ENCODE results near the gene SPRED2.

SPRED2 gene

GRCh38 chr2:65404988-65405697 lies 27.3 kb downstream of the SPRED2 start:
- TF ChIP-seq CTCF (IDR thresholded peaks at IDR 0.05; ENCODE audit: low read depth, low read length, missing control alignments), result no peak

GRCh38 chr2:65403529-65403915 lies 28.9 kb downstream of the SPRED2 start:
- no peak for DNase-seq (ENCODE audit: low read depth)
- no peak for TF ChIP-seq CTCF (IDR thresholded peaks at IDR 0.05; ENCODE audit: low read depth, low read length, missing control alignments)
- no peak overlapping the region for H3K4me3 ChIP-seq (ENCODE audit: low read depth, low read length)

More at GRCh38 chr2:65404988-65405697, 27.3 kb downstream of the SPRED2 start:
- H3K4me3 ChIP-seq (ENCODE audit: low read depth, low read length), result no peak overlapping the region
- no peak for DNase-seq (ENCODE audit: low read depth)

- no peak overlapping the region for H3K4me3 ChIP-seq (ENCODE audit: low read depth, low read length)
- no peak for DNase-seq (ENCODE audit: low read depth)
Measured at GRCh38 chr2:65402780-65403528, 29.4 kb downstream of the SPRED2 start.

GRCh38 chr2:65402323-65402722 lies 30.1 kb downstream of the SPRED2 start:
- no peak for DNase-seq (ENCODE audit: low read depth)
- TF ChIP-seq CTCF (IDR thresholded peaks at IDR 0.05; ENCODE audit: low read depth, low read length, missing control alignments), result no peak
- H3K4me3 ChIP-seq (ENCODE audit: low read depth, low read length), result no peak overlapping the region

More at GRCh38 chr2:65402780-65403528, 29.4 kb downstream of the SPRED2 start:
- no peak for TF ChIP-seq CTCF (IDR thresholded peaks at IDR 0.05; ENCODE audit: low read depth, low read length, missing control alignments)

GRCh38 chr2:65397122-65397521 lies 35.3 kb downstream of the SPRED2 start:
- DNase-seq (ENCODE audit: low read depth), result no peak
- no peak overlapping the region for H3K4me3 ChIP-seq (ENCODE audit: low read depth, low read length)
- no peak for TF ChIP-seq CTCF (IDR thresholded peaks at IDR 0.05; ENCODE audit: low read depth, low read length, missing control alignments)

GRCh38 chr2:65396348-65397026 lies 35.9 kb downstream of the SPRED2 start:
- no peak for TF ChIP-seq CTCF (IDR thresholded peaks at IDR 0.05; ENCODE audit: low read depth, low read length, missing control alignments)
- no peak for DNase-seq (ENCODE audit: low read depth)
- no peak overlapping the region; the same call in 1 of the 2 replicates for H3K4me3 ChIP-seq (ENCODE audit: low read depth, low read length)
